WERI-Rb-1 (cell line): ENCODE data around the gene CCL14.

Source experiments
- DNase-seq: peaks from one replicate; pipeline ENCODE4 v3.0.0-alpha.2; 2020
- H3K27ac ChIP-seq: fragments of 250-450 bp; sonication (Bioruptor Pico); 2 replicates; pipeline ENCODE4 v1.5.1; 2020; ENCODE audit warnings: mild to moderate bottlenecking, moderate library complexity
- H3K27me3 ChIP-seq: fragments of 250-450 bp; sonication (Bioruptor Pico); 2 replicates; pipeline ENCODE4 v1.5.1; 2021; ENCODE audit warnings: mild to moderate bottlenecking, low read depth, moderate library complexity; ENCODE audit not compliant: insufficient read depth, severe bottlenecking
- H3K36me3 ChIP-seq: fragments of 250-450 bp; sonication (Bioruptor Pico); 2 replicates; pipeline ENCODE4 v1.5.1; 2020; ENCODE audit warnings: mild to moderate bottlenecking, moderate library complexity
- H3K4me3 ChIP-seq: 2 replicates; pipeline ENCODE4 v1.5.1; 2011; ENCODE audit warnings: low read depth, mild to moderate bottlenecking, control low read depth, low read length
- H3K9me3 ChIP-seq: fragments of 250-450 bp; sonication (Bioruptor Pico); 2 replicates; pipeline ENCODE4 v1.5.1; 2021; ENCODE audit warnings: mild to moderate bottlenecking, moderate library complexity; ENCODE audit not compliant: severe bottlenecking
- TF ChIP-seq, protein P1 (sequence below): IDR thresholded peaks from 2 replicates; pipeline ENCODE4 v1.5.1; 2011; ENCODE audit warnings: low read depth, mild to moderate bottlenecking, control low read depth, inconsistent platforms, low read length

CCL14 gene

DNA sequence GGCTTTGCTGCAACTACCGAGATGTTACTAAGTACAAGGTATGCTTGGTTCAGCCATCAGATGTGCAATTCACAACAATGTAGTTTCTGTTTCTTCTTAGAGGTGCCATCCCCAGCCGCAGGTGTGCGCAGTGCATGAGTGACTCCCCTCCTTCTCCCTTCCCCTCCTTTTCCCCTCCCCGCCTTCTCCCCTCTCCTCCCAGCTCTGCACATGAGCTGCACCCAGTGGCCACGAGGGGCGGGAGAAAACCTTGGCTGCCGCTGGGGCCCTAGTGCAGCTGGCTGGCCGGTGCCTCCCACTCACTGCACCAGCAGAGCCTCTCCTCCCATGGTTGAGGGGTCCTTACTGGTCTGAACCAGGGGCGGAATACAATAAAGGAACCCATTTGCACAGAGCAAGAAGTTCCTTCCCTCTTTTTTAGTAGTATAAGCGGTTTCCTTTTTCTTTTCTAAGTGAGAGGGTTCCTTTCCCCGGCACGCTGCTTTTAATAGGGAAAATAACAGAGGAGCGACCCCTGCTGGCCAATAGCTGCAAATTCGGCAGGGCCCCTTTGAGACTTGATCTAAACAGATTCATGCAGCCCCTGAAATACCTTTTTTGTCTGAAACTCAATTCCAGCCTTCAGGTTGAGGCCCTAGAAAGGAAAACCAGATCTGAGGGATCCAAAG lies 22.6 kb upstream of the CCL14 start:
- H3K4me3 ChIP-seq = no peak overlapping the region
- H3K9me3 ChIP-seq = peaks cover 15% of the 10 kb centered on the region
- H3K36me3 ChIP-seq = no peaks in the 10 kb centered on the region
- TF ChIP-seq, protein P1, sequence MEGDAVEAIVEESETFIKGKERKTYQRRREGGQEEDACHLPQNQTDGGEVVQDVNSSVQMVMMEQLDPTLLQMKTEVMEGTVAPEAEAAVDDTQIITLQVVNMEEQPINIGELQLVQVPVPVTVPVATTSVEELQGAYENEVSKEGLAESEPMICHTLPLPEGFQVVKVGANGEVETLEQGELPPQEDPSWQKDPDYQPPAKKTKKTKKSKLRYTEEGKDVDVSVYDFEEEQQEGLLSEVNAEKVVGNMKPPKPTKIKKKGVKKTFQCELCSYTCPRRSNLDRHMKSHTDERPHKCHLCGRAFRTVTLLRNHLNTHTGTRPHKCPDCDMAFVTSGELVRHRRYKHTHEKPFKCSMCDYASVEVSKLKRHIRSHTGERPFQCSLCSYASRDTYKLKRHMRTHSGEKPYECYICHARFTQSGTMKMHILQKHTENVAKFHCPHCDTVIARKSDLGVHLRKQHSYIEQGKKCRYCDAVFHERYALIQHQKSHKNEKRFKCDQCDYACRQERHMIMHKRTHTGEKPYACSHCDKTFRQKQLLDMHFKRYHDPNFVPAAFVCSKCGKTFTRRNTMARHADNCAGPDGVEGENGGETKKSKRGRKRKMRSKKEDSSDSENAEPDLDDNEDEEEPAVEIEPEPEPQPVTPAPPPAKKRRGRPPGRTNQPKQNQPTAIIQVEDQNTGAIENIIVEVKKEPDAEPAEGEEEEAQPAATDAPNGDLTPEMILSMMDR = peak; percentile 20; the same call in 1 of the 2 replicates
- H3K27me3 ChIP-seq = no peaks in the 10 kb centered on the region
- no peak for DNase-seq
- H3K27ac ChIP-seq = no peak overlapping the region

DNA sequence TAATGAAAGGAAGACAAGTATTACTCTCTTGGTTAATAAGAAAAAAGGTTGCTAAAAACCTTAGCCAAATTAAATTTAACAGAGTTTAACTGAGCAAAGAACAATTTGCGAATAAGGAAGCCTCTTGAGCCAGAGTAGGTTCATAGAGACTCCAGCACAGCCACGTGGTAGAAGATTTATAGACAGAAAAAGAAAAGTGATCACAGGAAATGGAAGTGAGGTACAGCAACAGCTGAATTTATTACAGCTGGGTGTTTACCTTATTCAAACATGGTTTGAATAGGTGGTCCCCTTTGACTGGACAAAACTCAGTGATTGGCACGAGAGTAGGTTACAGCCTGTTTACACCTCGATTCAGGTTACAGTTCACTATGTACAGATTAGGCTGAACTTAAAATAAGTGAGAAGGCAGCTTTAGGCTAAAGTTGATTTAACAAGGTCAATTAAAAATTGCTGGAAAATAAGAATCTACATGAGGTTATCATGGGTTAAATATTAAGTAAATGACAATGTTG lies 18.1 kb upstream of the CCL14 start:
- Histone ChIP-seq H3K9me3 (peaks cover 2% of the 10 kb centered on the region), H3K4me3 (no peak overlapping the region), H3K27me3 (no peaks in the 10 kb centered on the region), H3K36me3 (no peaks in the 10 kb centered on the region), H3K27ac (no peak overlapping the region)
- TF ChIP-seq, protein P1 = no peak
- DNase-seq = no peak

DNA sequence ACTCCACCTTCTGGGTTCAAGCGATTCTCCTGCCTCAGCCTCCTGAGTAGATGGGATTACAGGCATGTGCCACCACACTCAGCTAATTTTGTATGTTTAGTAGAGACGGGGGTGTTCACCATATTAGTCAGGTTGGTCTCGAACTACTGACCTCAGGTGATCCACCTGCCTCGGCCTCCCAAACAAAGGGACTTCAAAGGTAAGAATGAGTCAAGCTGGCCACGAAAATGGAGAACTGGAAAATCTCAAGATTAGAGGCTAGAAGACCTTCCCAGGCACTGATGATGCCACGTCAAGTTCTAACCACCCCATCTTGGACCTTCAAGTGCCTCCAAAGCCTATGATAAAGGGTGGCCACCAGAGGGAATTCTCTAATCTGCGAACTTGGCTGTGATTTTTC lies 16.1 kb upstream of the CCL14 start:
- TF ChIP-seq, protein P1 = no peak
- H3K9me3 ChIP-seq = no peaks in the 10 kb centered on the region
- no peaks in the 10 kb centered on the region for H3K36me3 ChIP-seq
- no peak overlapping the region for H3K27ac ChIP-seq
- no peak for DNase-seq
- no peak overlapping the region for H3K4me3 ChIP-seq
- no peaks in the 10 kb centered on the region for H3K27me3 ChIP-seq

DNA sequence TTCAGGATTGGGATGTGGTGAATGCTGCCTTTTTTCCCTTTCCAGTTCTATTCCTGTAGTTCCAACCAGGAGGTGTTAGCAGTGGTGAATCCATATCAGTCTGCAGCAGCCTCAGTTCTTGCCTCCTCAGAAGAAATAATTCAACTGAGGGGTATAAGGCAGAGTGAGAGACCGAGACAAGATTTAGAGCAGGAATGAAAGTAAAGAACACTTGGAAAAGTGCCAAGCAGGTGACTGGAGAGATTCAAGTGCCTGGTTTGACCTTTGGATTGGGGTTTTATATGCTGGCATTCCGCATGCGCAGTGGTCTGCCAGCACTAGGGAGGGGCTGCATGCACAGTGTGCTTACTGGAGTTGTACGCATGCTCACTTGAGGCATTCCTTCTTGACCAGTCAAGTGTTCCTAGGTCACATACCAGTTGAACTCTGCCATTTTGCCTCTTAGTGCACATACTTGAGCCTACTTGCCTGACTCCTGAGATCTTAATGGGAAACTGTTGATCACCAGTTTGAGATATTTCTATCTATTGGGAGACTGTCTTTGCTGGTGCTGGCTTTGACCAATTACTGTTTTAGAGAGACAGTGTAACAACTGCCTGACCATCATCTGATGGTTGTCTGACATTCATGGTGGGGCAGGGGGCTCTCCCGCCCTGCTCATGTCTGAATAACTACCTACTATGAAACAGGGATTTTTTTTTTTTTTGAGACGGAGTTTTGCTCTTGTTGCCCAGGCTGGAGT lies 15.5 kb upstream of the CCL14 start:
- H3K27ac ChIP-seq = peak overlapping the region; percentile 31
- H3K36me3 ChIP-seq = no peaks in the 10 kb centered on the region
- peak overlapping the region; percentile 21 for H3K4me3 ChIP-seq
- TF ChIP-seq, protein P1 = no peak
- peak; percentile 74 for DNase-seq
- no peaks in the 10 kb centered on the region for H3K27me3 ChIP-seq
- H3K9me3 ChIP-seq = no peaks in the 10 kb centered on the region

DNA sequence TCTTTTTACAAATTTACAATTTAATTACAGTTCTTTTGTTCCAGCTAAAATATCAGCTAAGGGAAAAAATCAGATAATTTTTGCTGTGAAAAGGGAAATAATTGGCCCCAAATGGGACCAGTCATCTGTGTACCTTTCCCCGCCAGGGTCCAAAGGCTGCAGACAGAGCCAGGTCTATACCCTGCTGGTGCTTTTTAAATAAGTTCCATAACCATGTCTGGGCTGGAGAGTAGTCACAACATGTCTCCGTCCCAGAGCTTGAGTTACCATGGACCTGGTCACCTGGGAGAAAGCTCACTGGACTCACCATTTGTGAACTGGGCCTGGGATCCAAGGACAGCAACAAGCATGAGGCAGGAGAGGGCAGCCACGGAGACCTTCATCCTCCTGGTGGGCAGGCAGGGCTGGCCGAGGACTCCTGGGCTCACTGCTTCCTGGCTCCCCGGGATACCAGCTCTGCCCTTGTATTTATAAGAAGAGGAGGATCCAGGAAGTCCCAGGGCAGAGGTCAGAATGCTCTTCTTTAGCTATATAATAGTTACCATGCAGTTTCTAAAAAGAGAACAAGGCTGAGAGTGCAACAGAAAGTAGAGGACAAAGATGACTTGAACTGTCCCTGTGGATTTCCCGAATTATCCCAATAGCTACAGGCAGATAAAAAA lies 14.7 kb upstream of the CCL14 start, which contains the start of gene CCL15:
Gene CCL15, minus strand, starts transcription at position 444 of the 662 bp plus-strand sequence. Its CDS starts 61 bp downstream, at position 383.
- peak within 1 kb of the TSS; percentile 21 for H3K4me3 ChIP-seq
- H3K27ac ChIP-seq = peak within 1 kb of the TSS; percentile 31
- TF ChIP-seq, protein P1 = no peak
- no peaks in the 10 kb centered on the region for H3K27me3 ChIP-seq
- DNase-seq = no peak
- no peaks in the 10 kb centered on the region for H3K9me3 ChIP-seq
- H3K36me3 ChIP-seq = no peaks in the 10 kb centered on the region
